GM12801 (cell line): ENCODE data around the gene DHX15.

Source experiments
- CTCF ChIP-seq: IDR thresholded peaks from one replicate; pipeline ENCODE4 v1.5.1; 2011; ENCODE audit warnings: control low read depth; ENCODE audit not compliant: insufficient read length; ENCODE audit errors: extremely low read depth

Gene DHX15

GRCh38 chr4:24601121-24601520 lies 16.8 kb upstream of the DHX15 start:
- no peak for TF ChIP-seq CTCF

- no peak for TF ChIP-seq CTCF
Observed at GRCh38 chr4:24599275-24599674, 14.9 kb upstream of the DHX15 start.

- no peak for TF ChIP-seq CTCF
Observed at GRCh38 chr4:24598025-24598424, 13.7 kb upstream of the DHX15 start.

GRCh38 chr4:24595659-24596058 lies 11.3 kb upstream of the DHX15 start:
- TF ChIP-seq CTCF: no peak

GRCh38 chr4:24594887-24595286 lies 10.5 kb upstream of the DHX15 start:
- TF ChIP-seq CTCF: no peak

- TF ChIP-seq CTCF: no peak
Observed at GRCh38 chr4:24589448-24589847, 5.1 kb upstream of the DHX15 start.

- no peak for TF ChIP-seq CTCF
Observed at GRCh38 chr4:24588216-24588954, 4.0 kb upstream of the DHX15 start.
